Measurements from ENCODE around the gene TPRN. TPM values are rescaled to one million over a fixed set of nuclear protein-coding genes. Genes with fewer than 3 reads are reported as not detected.

Gene TPRN
- total RNA-seq, 1 donor from 2014 or later, result 2.8 TPM

- H3K27ac ChIP-seq, result no peak overlapping the region
- no peak for TF ChIP-seq CTCF (IDR thresholded peaks at IDR 0.05)
- no peaks in the 10 kb centered on the region for H3K9me3 ChIP-seq
- H3K4me3 ChIP-seq, result no peak overlapping the region
- H3K36me3 ChIP-seq, result no peaks in the 10 kb centered on the region
- intact Hi-C loops (cut with DNase I), result no loop called here
- no peak for DNase-seq (ENCODE audit: low spot score in 2 of 2)
- H3K27me3 ChIP-seq, result peaks cover 44% of the 10 kb centered on the region
- peaks cover 10 to 17% of the 10 kb centered on the region in 2 donors for H3K4me1 ChIP-seq
These were observed 41.9 kb downstream of the TPRN start for GRCh38 chr9:137158625-137159024.

- Histone ChIP-seq H3K4me1 (peaks cover 8 to 12% of the 10 kb centered on the region in 2 donors), H3K27me3 (peaks cover 38% of the 10 kb centered on the region), H3K27ac (no peak overlapping the region), H3K4me3 (no peak overlapping the region), H3K36me3 (no peaks in the 10 kb centered on the region), H3K9me3 (no peaks in the 10 kb centered on the region)
- DNase-seq (ENCODE audit: low spot score in 2 of 2), result no peak
- intact Hi-C loops (cut with DNase I), result no loop called here
- no peak for TF ChIP-seq CTCF (IDR thresholded peaks at IDR 0.05)
These were observed 42.7 kb downstream of the TPRN start for GRCh38 chr9:137157618-137158415.

- intact Hi-C loops (cut with DNase I), result no loop called here
- peaks cover 28% of the 10 kb centered on the region for H3K27me3 ChIP-seq
- no peak for DNase-seq (ENCODE audit: low spot score in 2 of 2)
- no peaks in the 10 kb centered on the region for H3K9me3 ChIP-seq
- TF ChIP-seq CTCF (IDR thresholded peaks at IDR 0.05), result no peak
- no peak overlapping the region for H3K27ac ChIP-seq
- peak overlapping the region in 1 of 2 donors; percentile 29 for H3K4me3 ChIP-seq
- H3K36me3 ChIP-seq, result no peaks in the 10 kb centered on the region
- H3K4me1 ChIP-seq, result peaks cover 0 to 4% of the 10 kb centered on the region in 2 donors
These were observed 43.8 kb downstream of the TPRN start for GRCh38 chr9:137156567-137157375.

GRCh38 chr9:137152844-137153405 is 47.6 kb downstream of the TPRN start:
- intact Hi-C loops (cut with DNase I), result no loop called here
- no peak for DNase-seq (ENCODE audit: low spot score in 2 of 2)
- Histone ChIP-seq H3K27ac (no peak overlapping the region), H3K27me3 (peaks cover 6% of the 10 kb centered on the region), H3K9me3 (no peaks in the 10 kb centered on the region), H3K4me3 (no peak overlapping the region), H3K36me3 (no peaks in the 10 kb centered on the region), H3K4me1 (peaks cover 0 to 4% of the 10 kb centered on the region in 2 donors)
- TF ChIP-seq CTCF (IDR thresholded peaks at IDR 0.05), result no peak

GRCh38 chr9:137150617-137151457 is 49.7 kb downstream of the TPRN start:
- intact Hi-C loops (cut with DNase I), result no loop called here
- no peaks in the 10 kb centered on the region for H3K27me3 ChIP-seq
- no peak for TF ChIP-seq CTCF (IDR thresholded peaks at IDR 0.05)

More at GRCh38 chr9:137150617-137151457, 49.7 kb downstream of the TPRN start:
- no peaks in the 10 kb centered on the region for H3K4me1 ChIP-seq
- no peak overlapping the region for H3K27ac ChIP-seq
- H3K36me3 ChIP-seq, result no peaks in the 10 kb centered on the region
- no peak overlapping the region for H3K4me3 ChIP-seq
- no peak for DNase-seq (ENCODE audit: low spot score in 2 of 2)
- no peaks in the 10 kb centered on the region for H3K9me3 ChIP-seq

Measured in ascending aorta (tissue), 2 donors.